ENCODE results near the gene ZNF236. TPM values are rescaled to one million over a fixed set of nuclear protein-coding genes. Genes with fewer than 3 reads are reported as not detected.

Gene ZNF236
- total and polyA plus RNA-seq, 2 donors (not counting 3 experiments of a cell fraction or from before 2014, with no cell fraction given), result 4.5 to 14.7 TPM

DNA sequence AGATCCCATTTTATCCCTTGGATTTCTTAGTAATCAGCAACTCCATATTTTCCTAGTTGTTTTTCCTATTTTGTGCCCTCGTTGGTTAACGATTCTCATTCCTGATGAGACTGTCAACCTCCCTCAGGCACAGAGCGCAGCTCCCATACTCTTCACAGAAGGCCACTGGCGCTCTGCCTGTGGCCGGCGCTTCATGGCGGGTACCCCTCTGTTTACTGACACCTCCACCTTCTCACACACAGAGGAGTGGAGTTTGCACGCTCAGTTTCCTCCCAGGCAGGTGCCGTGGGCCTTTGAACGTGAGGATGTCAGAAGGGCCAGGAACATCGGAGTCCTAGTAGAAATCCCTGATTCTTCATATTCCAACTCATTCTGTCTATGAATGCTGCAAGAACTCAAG lies 171.2 kb downstream of the ZNF236 start:
- H4K20me1 ChIP-seq (replicated peaks; ENCODE audit: control insufficient read depth, extremely low read depth, insufficient read depth, low read length), result no peaks in the 10 kb centered on the region
- H3K4me3 ChIP-seq (replicated peaks in 1 of 3; ENCODE audit: insufficient read depth in 1 of 3, low read depth in 1 of 3, low read length in 3 of 3), result no peak overlapping the region
- H3K9ac ChIP-seq (replicated peaks; ENCODE audit: extremely low read depth, insufficient read depth, low read length), result no peak overlapping the region
- peaks cover 4 to 15% of the 10 kb centered on the region in 2 experiments for H3K27me3 ChIP-seq (ENCODE audit: control insufficient read depth in 2 of 2, insufficient read depth in 2 of 2, low read length in 2 of 2)
- ChIA-PET CTCF (no interaction called here), POLR2A (no interaction called here)
- no peaks in the 10 kb centered on the region for H3K4me1 ChIP-seq (ENCODE audit: control insufficient read depth, extremely low read depth, insufficient read depth, low read length)
- H3K9me1 ChIP-seq (replicated peaks; ENCODE audit: control insufficient read depth, extremely low read depth, insufficient read depth, low read length), result no peaks in the 10 kb centered on the region
- DNase-seq (ENCODE audit: low read depth, low spot score), result no peak
- no peaks in the 10 kb centered on the region for H3K36me3 ChIP-seq (ENCODE audit: control insufficient read depth in 2 of 2, extremely low read depth in 1 of 2, insufficient read depth in 2 of 2, low read length in 2 of 2)
- no TSS peak for BruUV-seq (replicated peaks)
- H2AFZ ChIP-seq (ENCODE audit: low read depth, low read length), result no peak overlapping the region
- dilution Hi-C loops (cut with MboI; ENCODE audit: extremely low pct_ligation_motif_present, low sequenced_read_pairs), result no loop called here
- no peaks in the 10 kb centered on the region for H3K79me2 ChIP-seq (ENCODE audit: control insufficient read depth, insufficient read depth, low read length)
- no peak for FAIRE-seq
- intact Hi-C loops (cut with micrococcal nuclease), result no loop called here
- H3K4me2 ChIP-seq (ENCODE audit: insufficient read depth, low read length), result no peak overlapping the region
- no peak overlapping the region for H3K27ac ChIP-seq (ENCODE audit: insufficient read depth, low read depth, low read length)
- no peak for TF ChIP-seq GATA2 (IDR thresholded peaks at IDR 0.05; ENCODE audit: insufficient read depth, insufficient read length, low read depth, low read length)
- no peak for TF ChIP-seq POLR2AphosphoS5 (IDR thresholded peaks at IDR 0.05; ENCODE audit: insufficient read depth, low read depth, low read length)
- TF ChIP-seq POLR2A (IDR thresholded peaks at IDR 0.05; ENCODE audit: low read depth, low read length), result no peak
- no peak for TF ChIP-seq MYC (IDR thresholded peaks at IDR 0.05; ENCODE audit: low read depth, low read length)
- TF ChIP-seq, protein P1, sequence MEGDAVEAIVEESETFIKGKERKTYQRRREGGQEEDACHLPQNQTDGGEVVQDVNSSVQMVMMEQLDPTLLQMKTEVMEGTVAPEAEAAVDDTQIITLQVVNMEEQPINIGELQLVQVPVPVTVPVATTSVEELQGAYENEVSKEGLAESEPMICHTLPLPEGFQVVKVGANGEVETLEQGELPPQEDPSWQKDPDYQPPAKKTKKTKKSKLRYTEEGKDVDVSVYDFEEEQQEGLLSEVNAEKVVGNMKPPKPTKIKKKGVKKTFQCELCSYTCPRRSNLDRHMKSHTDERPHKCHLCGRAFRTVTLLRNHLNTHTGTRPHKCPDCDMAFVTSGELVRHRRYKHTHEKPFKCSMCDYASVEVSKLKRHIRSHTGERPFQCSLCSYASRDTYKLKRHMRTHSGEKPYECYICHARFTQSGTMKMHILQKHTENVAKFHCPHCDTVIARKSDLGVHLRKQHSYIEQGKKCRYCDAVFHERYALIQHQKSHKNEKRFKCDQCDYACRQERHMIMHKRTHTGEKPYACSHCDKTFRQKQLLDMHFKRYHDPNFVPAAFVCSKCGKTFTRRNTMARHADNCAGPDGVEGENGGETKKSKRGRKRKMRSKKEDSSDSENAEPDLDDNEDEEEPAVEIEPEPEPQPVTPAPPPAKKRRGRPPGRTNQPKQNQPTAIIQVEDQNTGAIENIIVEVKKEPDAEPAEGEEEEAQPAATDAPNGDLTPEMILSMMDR (IDR thresholded peaks at IDR 0.05; ENCODE audit: extremely low read depth in 1 of 2, insufficient read depth in 1 of 2, low read depth in 1 of 2, low read length in 2 of 2), result no peak
- TF ChIP-seq JUN (IDR thresholded peaks at IDR 0.05; ENCODE audit: borderline replicate concordance, insufficient read depth, insufficient read length, low read depth), result no peak
- TF ChIP-seq EZH2 (IDR thresholded peaks at IDR 0.05; ENCODE audit: borderline replicate concordance, low read depth, low read length, severe bottlenecking), result no peak
- no peak for TF ChIP-seq FOS (IDR thresholded peaks at IDR 0.05; ENCODE audit: borderline replicate concordance, insufficient read depth, low read length)
- TF ChIP-seq, protein P2, sequence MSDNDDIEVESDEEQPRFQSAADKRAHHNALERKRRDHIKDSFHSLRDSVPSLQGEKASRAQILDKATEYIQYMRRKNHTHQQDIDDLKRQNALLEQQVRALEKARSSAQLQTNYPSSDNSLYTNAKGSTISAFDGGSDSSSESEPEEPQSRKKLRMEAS (IDR thresholded peaks at IDR 0.05; ENCODE audit: insufficient read depth, insufficient read length), result no peak
- H3K9me3 ChIP-seq (replicated peaks; ENCODE audit: control insufficient read depth, insufficient read depth, low read length), result no peaks in the 10 kb centered on the region

Data from endothelial cell of umbilical vein (primary cell).